AG09309 (cell line): ENCODE measurements around the gene KCNG2.

ENCODE experiments used
- DNase-seq: peaks from one replicate; pipeline ENCODE4 v3.0.0-alpha.2; 2010; ENCODE audit warnings: low read depth
- H3K4me3 ChIP-seq: 2 replicates; pipeline ENCODE4 v1.5.1; 2011; ENCODE audit warnings: mild to moderate bottlenecking, low read depth, low read length, moderate library complexity; ENCODE audit not compliant: control insufficient read depth
- TF ChIP-seq, protein P1 (sequence below): IDR thresholded peaks from 2 replicates; pipeline ENCODE4 v1.5.1; 2011; ENCODE audit warnings: mild to moderate bottlenecking, low read depth, low read length, inconsistent platforms; ENCODE audit not compliant: insufficient read depth, control insufficient read depth; ENCODE audit errors: missing control alignments

The KCNG2 gene

GRCh38 chr18:79814373-79814772 is 16.6 kb downstream of the KCNG2 start:
- DNase-seq, result no peak
- TF ChIP-seq, protein P1, sequence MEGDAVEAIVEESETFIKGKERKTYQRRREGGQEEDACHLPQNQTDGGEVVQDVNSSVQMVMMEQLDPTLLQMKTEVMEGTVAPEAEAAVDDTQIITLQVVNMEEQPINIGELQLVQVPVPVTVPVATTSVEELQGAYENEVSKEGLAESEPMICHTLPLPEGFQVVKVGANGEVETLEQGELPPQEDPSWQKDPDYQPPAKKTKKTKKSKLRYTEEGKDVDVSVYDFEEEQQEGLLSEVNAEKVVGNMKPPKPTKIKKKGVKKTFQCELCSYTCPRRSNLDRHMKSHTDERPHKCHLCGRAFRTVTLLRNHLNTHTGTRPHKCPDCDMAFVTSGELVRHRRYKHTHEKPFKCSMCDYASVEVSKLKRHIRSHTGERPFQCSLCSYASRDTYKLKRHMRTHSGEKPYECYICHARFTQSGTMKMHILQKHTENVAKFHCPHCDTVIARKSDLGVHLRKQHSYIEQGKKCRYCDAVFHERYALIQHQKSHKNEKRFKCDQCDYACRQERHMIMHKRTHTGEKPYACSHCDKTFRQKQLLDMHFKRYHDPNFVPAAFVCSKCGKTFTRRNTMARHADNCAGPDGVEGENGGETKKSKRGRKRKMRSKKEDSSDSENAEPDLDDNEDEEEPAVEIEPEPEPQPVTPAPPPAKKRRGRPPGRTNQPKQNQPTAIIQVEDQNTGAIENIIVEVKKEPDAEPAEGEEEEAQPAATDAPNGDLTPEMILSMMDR, result no peak
- no peak overlapping the region for H3K4me3 ChIP-seq

GRCh38 chr18:79815657-79816056 is 17.9 kb downstream of the KCNG2 start:
- no peak for DNase-seq
- TF ChIP-seq, protein P1, result no peak

GRCh38 chr18:79816092-79816491 is 18.4 kb downstream of the KCNG2 start:
- no peak overlapping the region for H3K4me3 ChIP-seq
- DNase-seq, result no peak
- TF ChIP-seq, protein P1, result no peak

More at GRCh38 chr18:79815657-79816056, 17.9 kb downstream of the KCNG2 start:
- no peak overlapping the region for H3K4me3 ChIP-seq

- TF ChIP-seq, protein P1, result no peak
- no peak overlapping the region for H3K4me3 ChIP-seq
- no peak for DNase-seq
Observed at GRCh38 chr18:79816981-79817606, 19.4 kb downstream of the KCNG2 start.

- no peak for DNase-seq
- TF ChIP-seq, protein P1, result no peak
- no peak overlapping the region for H3K4me3 ChIP-seq
Observed at GRCh38 chr18:79817607-79817998, 19.9 kb downstream of the KCNG2 start.

- TF ChIP-seq, protein P1, result no peak
- no peak for DNase-seq
Observed at GRCh38 chr18:79818036-79818435, 20.3 kb downstream of the KCNG2 start.

DNA sequence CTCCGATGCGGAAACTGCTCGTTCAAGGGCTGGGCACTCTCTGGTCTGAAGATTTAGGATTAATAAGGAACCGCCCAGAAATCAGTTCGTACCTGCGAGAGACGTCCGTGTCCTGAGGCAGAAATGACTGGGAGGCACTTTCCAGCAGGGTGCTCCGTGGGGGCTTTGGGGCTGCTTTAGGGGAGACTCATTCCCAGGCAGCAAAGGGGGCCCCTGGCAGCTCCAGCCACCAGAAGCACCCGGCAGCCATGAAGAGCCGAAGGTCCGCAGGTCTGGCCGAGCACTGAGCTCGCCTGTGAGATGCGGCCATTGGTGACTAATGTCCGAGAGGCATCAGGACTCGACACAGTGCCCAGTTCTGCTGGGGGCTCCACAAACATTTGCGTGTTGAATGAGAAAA is 20.9 kb downstream of the KCNG2 start:
- no peak for DNase-seq
- TF ChIP-seq, protein P1, result no peak
- H3K4me3 ChIP-seq, result no peak overlapping the region

More at GRCh38 chr18:79818036-79818435, 20.3 kb downstream of the KCNG2 start:
- no peak overlapping the region for H3K4me3 ChIP-seq
